ENCODE measurements around the gene CXCL1. TPM values are rescaled to one million over a fixed set of nuclear protein-coding genes. Genes with fewer than 3 reads are reported as not detected.

The CXCL1 gene
- total RNA-seq (2016; rRNA removed; fragmentation: Illumina TruSeq; extraction: Trizol) (0.15 TPM in 1 of 2 replicates, not detected in the other), polyA plus RNA-seq (2011; rRNA removed) (not detected in 2 replicates), polyA minus RNA-seq (2011; rRNA and poly(A)+ RNA removed; ENCODE audit: low replicate concordance) (not detected in 2 replicates), Bru-seq, nascent RNA (percentile 23 among the genes with signal in this experiment), BruChase-seq, experiment 1, labeled RNA remaining after a 6-hour chase (not detected), BruChase-seq, experiment 2, labeled RNA remaining after a 2-hour chase (percentile 18 among the genes with signal in this experiment)
- total RNA-seq (2016; cell fraction: cytosol; rRNA removed; fragmentation: Illumina TruSeq; extraction: Trizol; ENCODE audit: low read depth): not detected in 2 replicates
- not detected in 2 replicates for total RNA-seq (2016; cell fraction: insoluble cytoplasmic fraction; rRNA removed; fragmentation: Illumina TruSeq; extraction: Trizol)
- not detected in 2 replicates for total RNA-seq (2016; cell fraction: membrane; rRNA removed; fragmentation: Illumina TruSeq; extraction: Trizol)
- total RNA-seq (2016; cell fraction: nucleus; rRNA removed; fragmentation: Illumina TruSeq; extraction: Trizol): not detected in 2 replicates
- 0.08 TPM in 1 of 2 replicates, not detected in the other for polyA plus RNA-seq (2011; cell fraction: cytosol; rRNA removed)
- polyA plus RNA-seq (2011; cell fraction: nucleus; rRNA removed): not detected in 2 replicates
- not detected in 2 replicates for polyA plus RNA-seq (2012)
- not detected in 2 replicates for polyA plus RNA-seq (2016; cell fraction: cytosol; fragmentation: Illumina TruSeq; extraction: Trizol; ENCODE audit: low read depth)
- not detected in 2 replicates for polyA plus RNA-seq (2016; cell fraction: insoluble cytoplasmic fraction; fragmentation: Illumina TruSeq; extraction: Trizol; ENCODE audit: low read depth)
- polyA plus RNA-seq (2016; cell fraction: membrane; fragmentation: Illumina TruSeq; extraction: Trizol; ENCODE audit: low read depth): not detected in 2 replicates
- not detected in 2 replicates for polyA plus RNA-seq (2016; cell fraction: nucleus; fragmentation: Illumina TruSeq; extraction: Trizol; ENCODE audit: insufficient read depth, low read depth)
- polyA minus RNA-seq (2011; cell fraction: cytosol; rRNA and poly(A)+ RNA removed): not detected in 2 replicates
- not detected in 2 replicates for polyA minus RNA-seq (2011; cell fraction: nucleus; rRNA and poly(A)+ RNA removed)
- long read RNA-seq, experiment 1: 0 reads
- long read RNA-seq, experiment 2: 0 reads

DNA sequence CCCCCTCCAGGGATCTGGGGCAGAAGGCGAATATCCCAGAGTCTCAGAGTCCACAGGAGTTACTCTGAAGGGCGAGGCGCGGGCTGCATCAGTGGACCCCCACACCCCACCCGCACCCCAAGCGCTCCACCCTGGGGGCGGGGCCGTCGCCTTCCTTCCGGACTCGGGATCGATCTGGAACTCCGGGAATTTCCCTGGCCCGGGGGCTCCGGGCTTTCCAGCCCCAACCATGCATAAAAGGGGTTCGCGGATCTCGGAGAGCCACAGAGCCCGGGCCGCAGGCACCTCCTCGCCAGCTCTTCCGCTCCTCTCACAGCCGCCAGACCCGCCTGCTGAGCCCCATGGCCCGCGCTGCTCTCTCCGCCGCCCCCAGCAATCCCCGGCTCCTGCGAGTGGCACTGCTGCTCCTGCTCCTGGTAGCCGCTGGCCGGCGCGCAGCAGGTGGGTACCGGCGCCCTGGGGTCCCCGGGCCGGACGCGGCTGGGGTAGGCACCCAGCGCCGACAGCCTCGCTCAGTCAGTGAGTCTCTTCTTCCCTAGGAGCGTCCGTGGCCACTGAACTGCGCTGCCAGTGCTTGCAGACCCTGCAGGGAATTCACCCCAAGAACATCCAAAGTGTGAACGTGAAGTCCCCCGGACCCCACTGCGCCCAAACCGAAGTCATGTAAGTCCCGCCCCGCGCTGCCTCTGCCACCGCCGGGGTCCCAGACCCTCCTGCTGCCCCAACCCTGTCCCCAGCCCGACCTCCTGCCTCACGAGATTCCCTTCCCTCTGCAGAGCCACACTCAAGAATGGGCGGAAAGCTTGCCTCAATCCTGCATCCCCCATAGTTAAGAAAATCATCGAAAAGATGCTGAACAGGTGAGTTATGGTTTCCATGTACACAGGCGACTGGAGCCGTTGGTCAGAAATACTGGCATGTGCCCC is at the start of gene CXCL1:
TSS of gene CXCL1 (plus strand) at position 264 of the 926 bp plus-strand sequence. CDS start at position 342, 78 bp downstream.
- WGBS (ENCODE audit: low lambda C conversion rate): 25% methylated on average over 16 of the region's 61 CpGs
- in situ Hi-C loops (cut with HindIII; ENCODE audit: extremely low pct_ligation_motif_present, low pct_unique_long_range_greater_than_20kb): no loop called here
- Histone ChIP-seq H3K4me2 (ENCODE audit: low read depth, low read length) (peak within 1 kb of the TSS; percentile 33), H3K27ac (ENCODE audit: extremely low read length, insufficient read depth, low read length) (no peak within 1 kb of the TSS), H2AFZ (ENCODE audit: low read length) (no peak within 1 kb of the TSS), H3K9ac (ENCODE audit: insufficient read depth, low read depth, low read length) (no peak within 1 kb of the TSS), H3K79me2 (ENCODE audit: insufficient read depth, low read length) (no peaks in the 10 kb centered on the region), H3K36me3 (replicated peaks in 1 of 2; ENCODE audit: control insufficient read depth in 1 of 2, insufficient read depth in 2 of 2, low read length in 2 of 2) (no peaks in the 10 kb centered on the region), H3K9me3 (ENCODE audit: low read length) (no peaks in the 10 kb centered on the region), H3K4me1 (ENCODE audit: insufficient read depth, low read length) (peaks cover 8% of the 10 kb centered on the region; the same call in 1 of the 2 replicates), H4K20me1 (ENCODE audit: insufficient read depth, low read length) (no peaks in the 10 kb centered on the region), H3K27me3 (ENCODE audit: control insufficient read depth in 1 of 2, insufficient read depth in 2 of 2, low read length in 2 of 2) (peaks cover 0 to 19% of the 10 kb centered on the region in 2 experiments; a peak in 3 of 5 replicates), H3K4me3 (replicated peaks in 1 of 3; ENCODE audit: insufficient read depth in 1 of 3, low read depth in 2 of 3, low read length in 3 of 3) (peak within 1 kb of the TSS in 1 of 3 experiments; percentile 40; a peak in 1 of 6 replicates)
- TF ChIP-seq ZNF672 (CRISPR knock-in tag; IDR thresholded peaks at IDR 0.05): no peak
- TF ChIP-seq ZSCAN20 (CRISPR knock-in tag; IDR thresholded peaks at IDR 0.05; ENCODE audit: borderline replicate concordance): no peak
- no peak for TF ChIP-seq SETDB1 (CRISPR knock-in tag; IDR thresholded peaks at IDR 0.05; ENCODE audit: borderline replicate concordance)
- no peak for TF ChIP-seq KAT2B (IDR thresholded peaks at IDR 0.05; ENCODE audit: borderline replicate concordance, low read depth, low read length)
- TF ChIP-seq, protein P1, sequence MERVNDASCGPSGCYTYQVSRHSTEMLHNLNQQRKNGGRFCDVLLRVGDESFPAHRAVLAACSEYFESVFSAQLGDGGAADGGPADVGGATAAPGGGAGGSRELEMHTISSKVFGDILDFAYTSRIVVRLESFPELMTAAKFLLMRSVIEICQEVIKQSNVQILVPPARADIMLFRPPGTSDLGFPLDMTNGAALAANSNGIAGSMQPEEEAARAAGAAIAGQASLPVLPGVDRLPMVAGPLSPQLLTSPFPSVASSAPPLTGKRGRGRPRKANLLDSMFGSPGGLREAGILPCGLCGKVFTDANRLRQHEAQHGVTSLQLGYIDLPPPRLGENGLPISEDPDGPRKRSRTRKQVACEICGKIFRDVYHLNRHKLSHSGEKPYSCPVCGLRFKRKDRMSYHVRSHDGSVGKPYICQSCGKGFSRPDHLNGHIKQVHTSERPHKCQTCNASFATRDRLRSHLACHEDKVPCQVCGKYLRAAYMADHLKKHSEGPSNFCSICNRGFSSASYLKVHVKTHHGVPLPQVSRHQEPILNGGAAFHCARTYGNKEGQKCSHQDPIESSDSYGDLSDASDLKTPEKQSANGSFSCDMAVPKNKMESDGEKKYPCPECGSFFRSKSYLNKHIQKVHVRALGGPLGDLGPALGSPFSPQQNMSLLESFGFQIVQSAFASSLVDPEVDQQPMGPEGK (CRISPR knock-in tag; IDR thresholded peaks at IDR 0.05): 0 out of 2 replicates have a peak, but pooled peaks have one; percentile 22
- TF ChIP-seq, protein P2, sequence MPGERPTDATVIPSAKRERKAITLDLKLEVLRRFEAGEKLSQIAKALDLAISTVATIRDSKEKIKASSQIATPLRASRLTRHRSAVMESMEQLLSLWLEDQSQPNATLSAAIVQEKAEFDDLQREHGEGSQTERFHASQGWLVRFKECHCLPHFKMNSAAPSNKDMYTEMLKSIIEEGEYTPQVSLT (CRISPR knock-in tag; IDR thresholded peaks at IDR 0.05; ENCODE audit: borderline replicate concordance, low read depth): no peak
- FAIRE-seq (no peak), DNase-seq (ENCODE audit: low spot score) (no peak), ATAC-seq (peak; percentile 83)
- intact Hi-C loops (cut with micrococcal nuclease; ENCODE audit: unreplicated experiment): no loop called here
- POLR2A ChIA-PET: no interaction called here
- CTCF ChIA-PET (ENCODE audit: low intra/inter-chr PET ratio, low total read pairs): no interaction called here
- no TSS peak for BruUV-seq (replicated peaks)

Data from HepG2 (cell line).